CD4-positive, alpha-beta T cell treated with Interleukin-2 at 100 ng/mL for 4 hours (primary cell): ENCODE measurements around the gene PRCC.

Experiments used
- DNase-seq: peaks from one replicate; pipeline ENCODE4 v3.0.0-alpha.2; 2020; ENCODE audit warnings: low spot score

Gene PRCC, protein sequence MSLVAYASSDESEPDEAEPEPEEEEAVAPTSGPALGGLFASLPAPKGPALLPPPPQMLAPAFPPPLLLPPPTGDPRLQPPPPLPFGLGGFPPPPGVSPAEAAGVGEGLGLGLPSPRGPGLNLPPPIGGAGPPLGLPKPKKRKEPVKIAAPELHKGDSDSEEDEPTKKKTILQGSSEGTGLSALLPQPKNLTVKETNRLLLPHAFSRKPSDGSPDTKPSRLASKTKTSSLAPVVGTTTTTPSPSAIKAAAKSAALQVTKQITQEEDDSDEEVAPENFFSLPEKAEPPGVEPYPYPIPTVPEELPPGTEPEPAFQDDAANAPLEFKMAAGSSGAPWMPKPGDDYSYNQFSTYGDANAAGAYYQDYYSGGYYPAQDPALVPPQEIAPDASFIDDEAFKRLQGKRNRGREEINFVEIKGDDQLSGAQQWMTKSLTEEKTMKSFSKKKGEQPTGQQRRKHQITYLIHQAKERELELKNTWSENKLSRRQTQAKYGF

DNA sequence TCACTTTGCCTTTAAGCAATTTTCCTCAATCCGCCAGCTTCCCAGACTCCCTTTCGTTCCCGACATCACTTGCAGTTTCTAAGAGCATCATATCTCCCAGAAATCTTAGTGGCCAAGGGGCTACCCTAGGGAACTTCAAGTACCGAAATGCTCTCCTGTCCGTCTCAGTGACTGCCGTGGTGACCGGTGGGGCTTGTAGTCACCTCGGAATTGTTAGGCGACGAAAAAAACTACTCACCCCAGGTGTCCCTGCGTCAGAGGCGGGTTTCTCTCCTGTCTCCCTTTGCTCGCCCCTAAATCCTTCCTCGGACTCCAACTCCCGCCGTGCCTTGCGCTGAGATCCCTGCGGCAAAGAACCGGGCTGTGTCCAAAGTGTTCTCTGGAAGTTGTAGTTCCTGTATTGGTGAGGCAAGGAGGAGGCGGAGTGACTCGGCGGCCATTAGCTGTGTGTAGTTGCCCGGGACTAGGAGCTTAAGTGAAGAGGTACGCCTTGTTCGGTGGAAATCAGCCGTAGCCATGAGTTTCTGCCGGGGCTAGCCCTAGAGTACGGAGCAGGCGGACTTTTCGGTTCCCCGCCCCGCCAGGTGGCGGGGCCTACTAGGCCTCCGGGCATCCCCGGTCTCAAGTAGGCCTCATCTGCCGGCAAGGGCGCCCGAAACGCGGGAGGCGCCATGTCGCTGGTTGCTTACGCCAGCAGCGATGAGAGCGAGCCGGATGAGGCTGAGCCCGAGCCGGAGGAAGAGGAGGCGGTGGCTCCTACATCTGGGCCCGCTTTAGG is at the start of gene PRCC:
Gene PRCC, plus strand, starts transcription at position 435 of the 778 bp plus-strand sequence. Its CDS starts 237 bp downstream, at position 672.
- peak; percentile 99 for DNase-seq

DNA sequence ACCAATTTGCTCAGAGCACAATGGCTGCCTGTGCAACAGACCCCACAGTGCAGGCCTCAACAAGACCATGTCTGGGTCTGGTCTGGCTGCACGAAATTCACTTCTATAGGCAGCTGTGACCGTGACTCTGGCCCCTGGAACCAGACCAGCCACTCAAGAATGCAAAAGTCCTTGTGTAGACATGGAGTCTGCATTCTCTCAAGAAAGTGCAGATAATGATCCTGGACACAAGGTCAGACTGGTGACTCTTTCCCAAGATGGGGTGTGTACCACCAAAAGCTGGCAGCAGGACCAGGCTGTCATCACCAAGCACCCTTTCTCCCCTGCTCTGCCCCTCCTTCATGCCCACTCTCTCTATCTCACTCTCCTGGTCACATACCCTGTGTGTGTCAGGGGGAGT is 46.2 kb upstream of the PRCC start:
- no peak for DNase-seq

DNA sequence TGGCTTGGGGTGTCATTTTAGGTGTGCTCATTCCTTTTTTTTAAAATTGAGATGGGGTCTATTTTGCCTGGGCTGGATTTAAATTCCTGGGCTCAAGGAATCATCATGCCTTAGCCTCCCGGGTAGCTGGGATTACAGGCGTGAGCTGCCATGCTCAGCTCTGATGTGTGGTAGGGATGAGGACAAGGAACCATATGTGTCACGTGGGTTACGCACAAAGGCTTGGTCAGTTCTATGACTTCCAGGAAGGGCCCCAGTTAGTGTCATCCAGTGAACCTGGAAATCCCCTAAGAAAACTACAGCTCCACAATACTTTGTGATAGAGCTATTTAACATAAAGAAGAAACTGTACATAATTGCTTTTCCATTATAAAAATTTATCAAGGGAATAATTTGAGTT is 45.8 kb upstream of the PRCC start:
- DNase-seq: no peak

DNA sequence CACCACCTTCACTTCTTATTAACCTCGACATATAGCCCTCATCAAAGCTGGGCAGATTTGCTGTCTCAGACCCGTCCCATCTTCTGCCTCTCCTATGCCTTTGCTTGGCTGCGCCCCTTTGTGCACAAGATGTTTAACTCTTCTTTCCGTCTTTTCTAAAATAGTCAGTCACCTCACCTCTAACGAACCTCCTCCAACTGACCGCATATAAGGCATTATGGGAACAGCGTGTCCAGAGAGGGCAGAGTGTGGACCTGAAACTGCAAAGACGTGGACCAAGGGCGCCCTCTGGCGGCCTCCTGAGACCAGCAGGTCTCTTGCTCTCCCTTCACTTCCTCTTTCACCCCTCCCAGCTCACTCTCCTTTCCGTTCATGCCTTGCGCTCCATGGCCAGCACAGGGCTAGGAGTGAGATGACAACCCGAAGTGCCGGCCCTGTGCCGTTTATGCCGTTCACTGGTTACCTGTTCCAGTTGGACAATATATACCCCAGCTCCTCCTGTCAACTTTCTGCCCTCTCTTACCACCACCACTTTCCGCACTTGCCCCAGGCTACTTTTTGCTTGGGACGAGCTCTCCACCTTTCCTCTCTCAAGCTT is 41.6 kb upstream of the PRCC start:
- peak; percentile 78 for DNase-seq

DNA sequence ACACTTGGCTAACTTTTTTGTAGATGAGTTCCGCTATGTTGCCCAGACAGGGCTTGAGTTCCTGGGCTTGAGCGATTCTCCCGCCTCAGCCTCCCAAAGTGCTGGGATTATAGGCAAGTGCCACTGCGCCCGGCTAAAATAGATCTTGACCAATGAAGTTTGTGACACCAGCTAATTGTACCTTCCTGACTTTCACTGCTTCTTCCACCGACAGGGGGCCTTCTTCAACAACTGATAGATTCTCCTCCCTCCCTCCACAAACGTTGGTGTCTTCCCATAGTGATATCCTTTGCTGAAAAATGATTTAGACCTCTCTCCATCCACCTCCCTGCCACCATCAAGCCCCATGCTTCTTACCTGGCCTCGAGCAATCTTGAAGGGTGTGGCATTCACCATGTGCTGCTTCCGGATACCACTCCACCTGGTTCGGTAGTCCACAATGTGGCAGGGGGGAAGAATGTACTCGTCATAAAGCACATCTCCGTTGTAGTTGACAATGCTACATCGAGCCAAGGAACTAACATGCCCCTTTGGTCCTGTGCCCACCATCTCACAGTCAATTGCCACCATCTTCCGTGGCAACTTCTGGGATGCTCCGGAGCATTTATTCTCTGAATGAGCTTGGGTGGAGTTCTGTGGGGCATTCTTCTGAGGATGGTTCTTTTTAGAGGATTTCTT is 40.6 kb upstream of the PRCC start:
- DNase-seq: peak; percentile 61

DNA sequence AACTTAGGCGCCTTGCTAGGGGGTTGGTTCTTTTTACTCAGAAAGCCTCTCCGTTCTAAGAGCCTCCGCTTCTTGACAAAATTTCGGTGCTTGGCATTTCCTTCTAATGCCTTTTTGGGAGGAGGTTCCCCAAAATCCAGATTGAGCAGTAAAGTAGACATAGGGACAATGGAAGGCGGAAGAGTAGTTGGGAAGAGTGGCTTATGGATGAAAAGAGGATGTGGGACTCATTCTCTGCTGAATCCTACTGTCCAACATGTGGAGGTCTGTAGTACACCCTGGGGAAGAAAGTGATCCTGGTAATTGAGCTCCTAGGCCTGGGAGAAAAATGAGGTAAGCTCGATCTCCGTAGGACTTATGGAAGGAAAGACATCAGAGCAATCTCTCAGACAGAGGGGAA is 39.8 kb upstream of the PRCC start:
- no peak for DNase-seq

DNA sequence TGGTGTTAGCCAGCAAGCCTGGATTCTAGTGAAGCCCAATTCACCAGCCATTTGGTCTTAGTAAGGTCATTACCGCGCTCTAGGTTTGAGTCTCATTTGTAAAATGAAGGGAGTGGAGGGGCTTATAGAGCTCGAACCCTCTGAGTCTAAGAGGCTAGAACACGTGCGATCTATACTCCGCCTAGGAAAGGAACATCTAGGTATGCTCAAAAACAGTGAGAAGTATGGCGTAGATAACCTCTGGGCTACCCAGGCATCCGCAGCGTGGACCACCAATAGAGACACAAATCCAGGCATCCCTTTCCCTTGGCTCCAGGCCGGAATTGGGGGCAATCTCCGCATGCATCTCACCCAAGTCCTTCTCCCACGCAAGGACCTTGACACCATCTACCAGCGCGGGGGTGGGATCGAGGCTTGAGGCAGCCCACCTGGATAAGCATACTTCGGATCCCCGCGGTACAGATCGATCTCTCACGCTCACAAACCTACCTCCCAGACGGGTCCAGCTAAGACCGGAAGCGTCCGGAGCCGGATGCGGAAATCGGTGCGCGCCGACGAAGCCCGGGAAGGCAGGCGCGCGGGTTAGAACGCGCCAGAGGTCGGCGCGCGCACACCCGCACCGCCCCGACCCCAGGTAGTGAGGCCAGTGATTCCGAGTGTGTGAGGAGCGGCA is 39.3 kb upstream of the PRCC start, which contains the start of gene METTL25B:
Gene METTL25B, plus strand, starts transcription at position 544 of the 673 bp plus-strand sequence. CDS start 636 bp downstream, outside the sequence.
- DNase-seq: peak; percentile 62

DNA sequence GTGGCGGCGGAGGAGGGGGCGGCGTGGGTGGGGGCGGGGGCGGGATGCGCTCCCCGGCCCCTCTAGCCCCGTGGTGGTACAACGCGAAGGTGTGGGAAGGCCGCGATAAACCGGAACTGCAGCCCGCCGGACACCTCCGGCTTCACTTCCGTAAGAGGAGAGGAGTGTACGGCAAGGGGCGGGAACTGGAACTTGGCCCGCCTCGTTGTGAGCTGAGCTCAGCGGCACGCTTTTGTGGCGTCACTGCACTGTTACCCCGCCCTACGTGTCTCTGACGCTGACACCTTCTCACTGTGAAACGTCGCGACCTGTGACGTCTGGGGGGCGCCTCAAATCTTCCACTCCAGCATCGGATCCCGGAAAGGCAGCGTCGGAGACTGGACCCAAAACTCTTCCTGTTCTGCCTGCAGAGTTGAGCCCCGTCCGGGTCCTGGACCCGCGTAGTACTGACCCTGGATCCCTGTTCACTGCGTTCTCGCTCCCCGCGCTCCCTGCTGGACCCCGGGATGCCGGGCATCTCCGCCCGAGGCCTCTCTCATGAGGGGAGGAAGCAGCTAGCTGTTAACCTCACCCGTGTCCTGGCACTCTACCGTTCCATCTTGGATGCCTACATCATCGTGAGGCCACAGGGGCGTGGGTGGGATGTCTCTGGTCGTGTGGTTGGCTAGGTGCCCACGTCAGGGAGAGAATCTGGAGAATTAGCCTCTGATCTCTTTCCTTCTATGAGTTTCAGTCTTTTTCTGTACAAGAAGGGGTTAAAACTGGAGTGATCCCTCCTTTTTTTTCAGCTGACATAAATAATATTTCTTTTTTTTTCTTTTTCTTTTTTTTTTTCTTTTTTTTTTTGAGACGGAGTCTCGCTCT is 38.5 kb upstream of the PRCC start, which contains the start of gene ISG20L2:
Gene ISG20L2, minus strand, starts transcription at position 168 of the 864 bp plus-strand sequence. CDS start 1,114 bp downstream, outside the sequence.
- DNase-seq: peak; percentile 93

DNA sequence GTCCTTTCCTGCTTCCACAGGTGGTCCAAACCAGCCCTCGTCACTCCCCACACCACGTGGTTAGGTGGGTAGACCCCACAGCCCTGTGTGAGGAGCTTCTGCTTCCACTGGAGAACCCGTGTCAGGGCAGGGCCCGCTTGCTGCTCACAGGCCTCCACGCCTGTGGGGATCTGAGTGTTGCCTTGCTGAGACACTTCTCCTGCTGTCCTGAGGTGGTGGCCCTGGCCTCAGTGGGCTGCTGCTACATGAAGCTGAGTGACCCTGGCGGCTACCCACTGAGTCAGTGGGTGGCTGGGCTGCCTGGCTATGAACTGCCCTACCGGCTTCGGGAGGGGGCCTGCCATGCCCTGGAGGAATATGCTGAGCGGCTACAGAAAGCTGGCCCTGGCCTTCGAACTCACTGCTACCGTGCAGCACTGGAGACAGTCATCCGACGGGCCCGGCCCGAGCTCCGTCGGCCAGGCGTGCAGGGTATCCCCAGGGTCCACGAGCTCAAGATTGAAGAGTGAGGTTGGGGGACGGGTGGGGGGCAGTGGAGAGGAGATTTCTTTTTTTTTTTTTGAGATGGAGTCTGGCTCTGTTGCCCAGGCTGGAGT is 33.2 kb upstream of the PRCC start:
- no peak for DNase-seq

DNA sequence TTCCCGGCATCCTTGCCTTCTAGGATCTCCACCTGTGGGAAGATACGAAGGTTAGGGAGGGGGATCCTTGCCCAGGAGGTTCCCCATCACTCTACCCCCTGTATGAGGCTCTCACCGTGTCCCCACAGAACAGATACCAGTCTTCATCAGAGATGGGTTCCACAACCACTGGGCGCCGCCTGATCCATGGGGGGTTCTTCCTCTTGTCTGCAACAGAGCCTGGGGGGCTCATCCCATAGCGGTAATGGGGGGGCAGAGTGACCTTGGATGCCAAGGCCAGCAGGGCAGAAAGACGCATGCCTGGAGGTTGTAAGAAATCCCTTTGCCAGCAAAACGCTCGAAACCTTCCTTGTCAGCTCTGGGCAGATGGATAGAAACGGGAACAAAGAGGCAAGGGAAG is 28.9 kb upstream of the PRCC start:
- no peak for DNase-seq

DNA sequence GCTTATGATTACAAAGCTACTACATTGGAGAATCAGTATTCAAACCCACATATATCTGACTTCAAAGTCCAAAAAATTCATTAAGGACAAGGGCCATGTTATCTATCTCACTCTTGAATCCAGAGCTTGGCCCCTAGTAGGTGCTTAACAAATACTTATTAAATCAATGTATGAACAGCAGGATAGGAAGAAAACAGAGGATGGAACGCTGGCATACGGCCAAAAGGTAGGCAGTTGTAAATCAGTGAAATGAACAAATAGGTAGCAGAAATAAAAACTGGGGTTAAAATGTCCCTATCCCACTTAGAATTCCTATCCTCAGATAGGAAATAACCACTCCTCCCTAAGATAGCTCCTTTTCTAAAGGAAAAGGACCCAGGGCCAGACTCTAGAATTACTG is 28.4 kb upstream of the PRCC start:
- no peak for DNase-seq

DNA sequence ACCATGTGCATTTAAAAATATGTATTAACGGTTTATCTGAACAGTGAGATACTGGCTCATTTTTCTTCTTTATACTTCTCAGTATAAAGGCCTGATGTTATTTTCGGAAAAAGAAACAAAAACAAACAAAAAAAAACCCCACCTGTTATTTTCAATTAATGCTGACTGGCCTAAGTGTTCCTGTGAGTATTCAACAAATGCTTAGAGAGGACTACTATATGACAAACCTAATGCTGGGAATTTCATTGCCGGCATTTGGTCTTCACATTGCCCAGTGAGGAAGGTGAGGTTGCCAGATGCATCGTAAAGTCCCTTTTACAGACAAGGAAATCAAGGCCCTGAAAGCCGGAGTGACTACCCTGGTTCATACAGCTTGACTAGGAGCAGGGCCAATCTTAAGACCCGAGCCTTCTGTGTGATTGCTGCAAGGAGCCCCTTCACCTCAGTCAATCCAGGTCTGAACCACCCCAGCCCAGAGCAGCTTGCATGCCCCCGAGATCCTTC is 27.0 kb upstream of the PRCC start:
- DNase-seq: no peak

DNA sequence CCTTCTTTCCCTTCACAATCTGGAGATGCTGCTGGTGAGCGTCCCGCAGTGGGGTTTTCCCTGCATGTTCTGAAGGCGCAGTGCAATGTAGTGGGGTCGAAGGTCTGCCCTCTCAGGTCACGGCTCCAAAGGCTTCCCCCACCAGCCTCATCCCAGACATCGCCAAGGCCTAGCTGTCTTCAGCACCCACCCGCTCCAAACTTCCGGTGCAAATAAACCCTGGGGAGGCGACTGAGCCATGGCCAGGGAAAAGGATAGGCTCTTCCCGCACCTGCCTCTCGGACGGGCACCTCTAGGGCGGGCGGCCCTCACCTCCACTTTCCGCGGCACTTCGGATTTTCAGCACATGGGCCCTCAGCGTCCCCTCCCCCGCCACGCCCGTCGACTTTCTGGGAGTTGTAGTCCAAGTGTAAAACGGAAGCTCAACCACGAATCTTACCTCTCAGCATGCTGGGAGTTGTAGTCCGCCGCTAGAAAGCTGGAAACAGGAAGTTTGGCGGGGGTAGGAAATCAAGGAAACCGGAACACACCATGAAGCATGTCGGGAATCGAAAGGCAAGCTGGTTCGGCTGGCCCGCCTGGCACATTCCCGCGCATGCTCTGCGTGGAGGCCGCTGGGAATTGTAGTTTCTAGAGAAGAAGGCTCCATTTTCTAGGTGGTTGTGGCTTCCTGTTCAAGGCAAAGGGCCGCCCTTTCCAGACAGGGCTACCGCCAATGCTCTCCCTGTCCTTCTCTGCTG is 26.4 kb upstream of the PRCC start, which contains the start of gene MRPL24:
Gene MRPL24, minus strand, starts transcription at position 348 of the 740 bp plus-strand sequence. CDS start 2,384 bp downstream, outside the sequence.
- peak; percentile 99 for DNase-seq

DNA sequence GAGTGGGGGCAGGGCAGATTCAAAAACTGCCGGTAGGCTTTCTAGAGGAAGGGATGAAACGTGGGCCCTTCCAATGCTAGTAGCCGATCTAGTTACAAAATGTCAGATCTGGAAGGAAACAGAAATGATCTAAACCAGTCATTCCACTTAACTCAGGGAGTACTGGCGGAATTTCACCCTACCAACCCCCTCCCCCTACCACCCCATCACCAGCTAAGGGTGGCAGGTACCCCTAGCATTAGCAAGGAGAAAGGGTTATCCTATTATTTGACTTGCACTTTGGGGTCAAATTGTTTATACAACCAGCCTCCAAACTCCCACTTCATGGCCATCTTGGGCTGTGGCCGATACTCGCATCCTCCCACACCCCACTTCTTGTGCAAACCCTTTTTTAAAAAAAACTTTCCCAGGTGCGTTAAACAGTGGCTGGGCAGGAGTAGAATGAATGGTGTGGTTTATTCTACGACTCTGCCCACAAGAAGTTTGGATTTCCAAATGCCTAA is 25.8 kb upstream of the PRCC start:
- no peak for DNase-seq

DNA sequence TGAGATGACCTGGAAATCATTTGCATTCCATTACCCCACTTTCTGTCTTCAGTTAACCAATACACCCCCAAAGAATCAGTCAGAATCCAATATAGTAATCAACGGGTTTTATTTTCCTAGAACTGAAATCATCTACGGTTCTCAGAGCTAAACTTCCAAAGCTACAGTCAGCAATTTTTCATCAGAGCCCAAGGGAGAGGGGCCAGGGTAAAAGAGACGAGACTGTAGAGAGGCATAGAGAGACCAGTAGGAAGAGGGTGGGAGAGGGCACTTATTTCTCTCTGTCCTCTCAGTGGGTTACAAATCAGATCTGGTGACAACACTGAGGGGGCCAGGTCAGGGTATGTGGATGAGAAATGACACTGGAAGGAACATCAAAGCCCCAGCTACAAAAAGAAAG is 25.3 kb upstream of the PRCC start:
- DNase-seq: no peak

DNA sequence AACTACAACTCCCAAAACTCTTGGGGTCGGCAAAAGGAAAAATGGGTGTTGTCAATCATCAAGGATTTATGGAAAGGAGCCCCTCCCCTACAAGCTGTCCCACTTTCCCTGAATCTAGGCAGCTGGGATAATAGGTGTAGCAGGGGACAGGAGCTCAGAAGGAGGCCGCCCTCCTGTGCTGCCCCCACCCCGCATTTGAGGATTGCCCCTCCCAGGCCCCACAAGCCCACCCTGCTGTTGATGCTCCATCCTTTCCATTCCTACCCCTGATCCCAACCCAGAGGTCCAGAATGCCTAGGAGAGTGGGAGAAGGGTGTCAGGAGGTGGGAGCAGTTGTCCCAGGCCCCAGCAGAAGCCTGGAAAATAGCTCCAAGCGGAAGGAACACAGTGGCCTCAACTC is 24.5 kb upstream of the PRCC start:
- no peak for DNase-seq

DNA sequence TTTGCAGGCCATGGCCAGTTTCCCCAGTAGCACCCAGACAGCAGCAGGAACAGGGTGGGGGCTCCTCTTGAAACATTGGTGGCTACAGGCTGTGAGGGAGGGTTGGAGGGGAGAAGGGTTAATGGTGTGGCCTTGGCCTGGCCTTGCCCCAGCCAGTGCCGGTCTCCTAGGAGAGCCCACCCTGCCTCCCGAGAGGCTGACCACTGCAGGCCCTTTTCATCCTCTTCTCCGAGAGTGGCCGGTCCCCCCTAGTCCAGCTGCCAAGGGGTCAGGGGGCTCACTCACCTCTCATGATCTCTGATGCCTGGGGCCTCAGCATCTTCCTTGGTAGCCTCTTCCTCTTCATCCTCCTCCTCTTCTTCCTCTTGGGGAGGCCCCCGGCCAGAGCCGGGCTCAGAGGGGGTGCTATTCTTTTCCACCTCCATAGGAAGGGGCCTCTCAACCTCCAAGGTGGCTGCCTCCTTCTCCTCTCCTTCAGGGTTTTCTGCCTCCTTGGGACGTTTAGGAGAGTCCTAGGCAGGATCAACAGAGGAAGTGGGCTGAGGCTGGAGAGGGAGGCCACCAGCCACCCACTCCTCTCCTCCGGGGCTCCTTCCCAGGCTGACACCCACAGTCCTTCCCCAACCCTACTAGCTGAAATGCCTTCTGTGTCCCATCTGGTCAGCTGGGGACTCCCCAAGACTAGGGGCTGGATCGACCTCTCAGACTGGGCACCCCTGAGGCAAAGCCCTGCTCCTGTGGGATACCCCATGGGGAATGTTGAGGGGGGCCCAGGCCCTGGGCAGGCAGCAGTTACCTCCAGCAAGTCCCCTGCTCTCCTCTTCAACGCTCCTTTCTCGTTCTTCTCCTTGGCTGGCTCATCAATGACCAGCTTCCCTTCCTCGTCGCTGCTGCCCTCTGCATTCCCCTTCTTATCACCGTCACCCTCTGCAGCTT is 23.7 kb upstream of the PRCC start:
- DNase-seq: no peak
